IPS DF 19.7 (cell line): Measurements from ENCODE around the gene TOPBP1.
A peak's percentile ranks its signal among the peaks of the same experiment; 100 is the strongest.

Experiments
- DNase-seq: peaks from one replicate; pipeline ENCODE4 v3.0.0-alpha.2; 2013; ENCODE audit warnings: low read depth, low spot score

The TOPBP1 gene

DNA sequence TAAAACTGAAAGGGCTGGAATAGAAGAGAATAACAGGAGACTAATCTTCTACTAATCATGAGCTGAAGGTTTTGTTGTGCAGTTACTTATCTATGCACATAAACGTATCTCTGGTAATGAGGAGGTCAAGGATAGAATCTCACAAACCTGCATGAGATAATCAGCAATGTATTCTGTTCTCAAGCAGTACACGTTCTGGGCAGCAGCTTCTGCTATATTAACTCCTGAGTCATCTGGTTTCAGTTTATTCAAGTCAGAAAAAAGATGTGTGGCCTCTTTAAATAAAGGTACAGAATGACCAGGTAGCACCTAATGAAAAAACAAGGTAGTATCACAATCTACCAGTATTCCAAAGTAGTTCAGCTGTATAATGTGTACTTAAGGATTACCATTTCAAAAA is 53.4 kb downstream of the TOPBP1 start:
- no peak for DNase-seq

DNA sequence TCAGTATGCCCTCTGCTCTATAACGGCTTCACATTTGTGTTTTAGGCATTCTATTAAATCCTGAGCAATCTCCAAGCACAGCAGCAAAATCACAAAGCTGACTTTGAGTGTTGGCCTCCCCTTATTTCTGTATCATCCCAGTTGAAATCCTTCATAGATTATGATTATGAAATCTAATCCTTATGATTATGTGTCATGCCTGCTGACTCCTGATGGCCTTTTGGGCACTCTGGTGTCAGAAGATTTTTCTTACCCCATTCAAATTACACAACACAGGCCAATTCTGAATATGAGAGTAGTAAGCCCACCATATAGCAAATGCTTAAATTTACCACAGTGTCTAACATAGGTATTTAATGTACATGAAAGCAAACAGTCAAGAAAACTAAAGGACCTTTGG is 53.9 kb downstream of the TOPBP1 start:
- DNase-seq, result no peak

DNA sequence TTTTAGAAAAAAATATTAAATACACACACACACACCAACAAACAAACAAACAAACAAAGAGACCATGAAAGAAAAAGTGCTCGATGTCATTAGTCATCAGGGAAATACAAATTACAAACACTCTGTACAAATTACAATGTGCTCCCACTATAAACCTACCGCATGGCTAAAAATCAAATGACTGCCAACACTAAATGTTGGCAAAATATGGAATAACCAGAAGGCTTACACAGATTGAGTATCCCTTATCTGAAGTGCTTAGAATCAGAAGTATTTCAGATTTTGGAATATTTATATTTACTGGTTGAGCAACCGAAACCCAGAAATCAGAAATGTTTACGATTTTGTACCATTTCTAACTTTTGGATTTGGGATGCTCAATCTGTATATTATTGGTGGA is 54.8 kb downstream of the TOPBP1 start:
- DNase-seq, result no peak

DNA sequence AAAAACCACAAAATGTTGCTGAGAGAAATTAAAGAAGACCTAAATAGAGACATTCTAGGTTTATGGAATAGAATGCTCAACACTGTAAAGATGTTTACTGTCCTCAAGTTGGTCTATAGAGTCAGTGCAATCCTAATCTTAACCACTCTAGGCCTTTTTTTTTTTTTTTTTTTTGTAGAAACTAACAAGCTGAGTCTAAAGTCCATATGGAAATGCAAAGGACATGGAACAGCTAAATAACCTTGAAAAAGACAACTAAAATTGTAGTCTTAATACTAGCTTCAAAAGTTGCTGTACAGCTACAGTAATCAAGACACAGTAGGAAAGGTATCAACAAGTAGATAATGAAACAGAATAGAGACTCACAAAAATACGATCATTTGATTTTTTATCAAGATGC is 55.4 kb downstream of the TOPBP1 start:
- no peak for DNase-seq

DNA sequence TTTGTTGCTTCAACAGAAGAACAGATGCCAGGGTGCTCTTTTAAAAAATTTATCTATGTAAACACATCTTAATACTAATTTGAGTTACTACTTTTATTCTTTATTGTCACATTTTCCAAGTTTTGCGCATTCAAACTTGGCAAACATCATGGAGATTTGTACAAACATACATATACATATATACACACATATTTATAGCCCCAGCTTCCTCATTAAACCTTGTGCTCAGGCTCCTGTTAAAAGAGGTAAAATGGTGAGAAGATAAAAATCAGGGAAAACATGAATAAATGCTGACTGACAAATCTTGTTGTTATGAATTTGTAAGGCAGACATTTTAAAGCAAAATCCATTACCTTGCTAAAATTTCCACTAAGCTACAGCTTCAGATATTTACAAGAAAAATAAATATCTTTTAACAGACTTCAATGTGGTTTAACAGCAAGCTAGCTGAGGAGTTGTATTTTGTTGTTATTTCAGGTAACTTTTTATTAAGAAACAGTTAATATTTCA is 61.1 kb downstream of the TOPBP1 start:
- DNase-seq, result no peak

DNA sequence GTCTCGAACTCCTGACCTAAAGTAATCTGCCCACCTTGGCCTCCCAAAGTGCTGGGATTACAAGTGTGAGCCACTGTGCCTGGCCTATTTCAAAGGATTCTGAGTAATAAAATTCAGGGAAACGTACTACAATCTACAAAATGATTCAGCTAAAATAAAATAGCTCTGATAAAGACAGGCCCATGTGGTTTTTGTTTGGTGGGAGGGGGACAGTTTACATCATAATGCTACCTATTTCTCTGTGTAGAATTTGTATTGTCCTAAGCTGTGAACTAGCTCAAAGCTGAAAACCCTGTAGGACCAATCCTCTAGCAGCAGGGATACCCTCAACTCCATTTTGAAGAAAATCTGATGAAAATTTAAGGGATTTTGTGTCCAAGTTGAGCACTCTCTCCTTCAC is 62.5 kb downstream of the TOPBP1 start:
- no peak for DNase-seq

DNA sequence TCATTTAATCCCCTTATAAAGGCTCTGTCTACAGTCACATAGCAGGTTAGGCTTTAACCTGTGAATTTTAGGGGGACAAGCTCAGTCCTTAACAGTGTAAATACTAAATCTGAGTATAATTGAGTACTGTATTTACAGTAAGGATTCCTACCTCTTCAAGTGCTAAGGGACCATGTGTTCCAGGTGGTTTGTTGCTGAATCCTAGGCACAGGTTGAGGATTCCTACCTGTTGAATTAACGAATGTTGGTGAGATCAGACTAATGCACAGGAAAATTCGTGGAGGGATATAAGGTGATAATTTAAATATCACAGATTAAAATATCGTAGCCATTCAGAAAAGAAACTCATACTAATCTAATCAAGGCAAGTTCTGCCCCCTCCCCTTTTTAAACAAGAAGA is 63.3 kb downstream of the TOPBP1 start:
- no peak for DNase-seq

DNA sequence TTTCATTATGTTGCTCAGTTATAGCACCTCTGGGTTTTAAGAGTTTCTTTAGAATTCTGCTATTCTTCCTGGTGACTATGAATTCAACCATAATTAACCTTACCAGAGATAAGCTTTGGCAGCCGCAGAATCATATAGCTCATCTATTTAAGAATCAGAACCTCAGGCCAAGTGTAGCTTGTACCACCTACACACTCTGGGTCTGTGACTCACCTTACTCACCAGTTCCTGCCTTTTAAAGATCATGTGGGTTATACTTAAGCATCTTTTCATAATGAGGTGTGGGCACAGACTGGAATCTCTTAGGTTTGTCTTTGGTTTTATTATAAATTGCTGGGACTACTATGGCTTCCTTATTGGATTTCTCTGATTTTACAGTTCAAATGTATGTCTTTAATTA is 66.4 kb downstream of the TOPBP1 start:
- no peak for DNase-seq

DNA sequence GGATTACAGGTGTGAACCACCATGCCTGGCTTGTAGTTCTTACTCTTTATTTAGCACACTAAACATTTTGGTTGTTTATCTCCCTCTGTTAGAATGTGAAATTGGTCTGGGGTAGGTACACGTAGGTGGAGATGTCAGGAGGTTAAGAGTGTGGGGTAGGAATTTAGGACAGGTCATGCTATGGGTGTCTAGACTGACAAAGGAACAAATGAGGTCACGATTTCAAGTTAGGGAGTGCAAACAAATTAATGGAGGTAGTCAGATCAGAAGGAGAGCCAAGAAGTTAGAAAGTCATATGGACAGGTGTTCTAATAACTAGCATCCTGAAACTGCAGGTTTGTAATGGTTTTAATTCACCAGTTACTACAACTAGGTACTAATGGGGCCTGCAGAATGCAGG is 68.5 kb downstream of the TOPBP1 start:
- no peak for DNase-seq

DNA sequence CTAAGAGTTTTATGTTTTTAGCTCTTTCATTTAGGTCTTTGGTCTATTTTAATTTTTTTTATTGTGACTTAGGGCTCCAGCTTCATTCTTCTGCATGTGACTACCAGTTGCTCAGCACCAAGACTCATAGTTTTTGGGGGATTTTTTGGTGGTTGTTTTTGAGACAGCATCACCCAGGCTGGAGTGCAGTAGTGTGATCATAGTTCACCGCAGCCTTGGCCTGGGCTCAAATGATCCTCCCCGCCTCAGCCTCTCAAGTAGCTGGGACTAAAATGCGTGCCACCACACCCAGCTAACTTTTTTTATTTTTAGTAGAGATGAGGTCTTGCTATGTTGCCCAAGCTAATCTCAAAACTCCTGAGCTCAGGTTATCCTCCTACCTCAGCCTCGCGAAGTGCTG is 68.9 kb downstream of the TOPBP1 start:
- DNase-seq, result no peak

DNA sequence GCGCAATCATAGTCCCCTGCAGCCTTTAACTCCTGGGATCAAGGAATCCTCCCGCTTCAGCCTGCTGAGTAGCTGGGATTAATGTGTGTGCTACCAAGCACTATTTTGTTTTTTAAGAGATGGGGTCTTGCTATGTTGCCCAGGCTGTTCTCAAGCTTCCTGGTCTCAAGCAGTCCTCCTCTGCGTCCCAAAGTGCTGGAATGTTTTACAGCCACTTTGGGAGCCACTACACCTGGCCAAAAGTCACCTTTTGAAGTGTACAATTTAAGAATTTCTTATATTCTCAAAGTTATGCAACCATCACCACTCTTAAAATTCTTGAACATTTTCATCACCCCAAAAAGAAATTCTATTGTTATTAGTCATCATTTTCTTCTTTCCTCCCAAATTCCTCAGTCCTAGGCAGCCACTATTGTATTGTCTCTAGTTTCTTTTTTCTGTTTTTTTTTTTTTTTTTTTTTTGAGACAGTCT is 70.4 kb downstream of the TOPBP1 start:
- DNase-seq, result no peak

DNA sequence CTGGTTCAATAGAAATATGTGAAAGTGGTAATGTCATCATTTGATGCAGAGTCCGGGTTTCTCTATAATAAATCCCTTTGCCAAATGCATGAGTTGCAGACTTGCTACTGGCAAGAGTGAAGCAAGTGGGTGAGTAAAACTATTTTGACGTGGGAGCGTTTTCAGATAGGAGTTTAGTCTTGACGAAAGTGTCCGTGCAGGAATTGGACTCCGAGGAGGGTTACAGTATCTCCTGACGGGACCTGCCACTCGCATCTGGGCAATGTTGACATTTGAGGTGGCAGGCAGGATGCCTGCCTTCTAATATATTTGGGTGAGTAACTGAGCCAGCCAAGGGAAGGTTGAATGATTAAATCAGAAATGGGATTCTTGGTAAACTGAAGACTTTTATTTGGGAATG is 72.2 kb downstream of the TOPBP1 start:
- no peak for DNase-seq

DNA sequence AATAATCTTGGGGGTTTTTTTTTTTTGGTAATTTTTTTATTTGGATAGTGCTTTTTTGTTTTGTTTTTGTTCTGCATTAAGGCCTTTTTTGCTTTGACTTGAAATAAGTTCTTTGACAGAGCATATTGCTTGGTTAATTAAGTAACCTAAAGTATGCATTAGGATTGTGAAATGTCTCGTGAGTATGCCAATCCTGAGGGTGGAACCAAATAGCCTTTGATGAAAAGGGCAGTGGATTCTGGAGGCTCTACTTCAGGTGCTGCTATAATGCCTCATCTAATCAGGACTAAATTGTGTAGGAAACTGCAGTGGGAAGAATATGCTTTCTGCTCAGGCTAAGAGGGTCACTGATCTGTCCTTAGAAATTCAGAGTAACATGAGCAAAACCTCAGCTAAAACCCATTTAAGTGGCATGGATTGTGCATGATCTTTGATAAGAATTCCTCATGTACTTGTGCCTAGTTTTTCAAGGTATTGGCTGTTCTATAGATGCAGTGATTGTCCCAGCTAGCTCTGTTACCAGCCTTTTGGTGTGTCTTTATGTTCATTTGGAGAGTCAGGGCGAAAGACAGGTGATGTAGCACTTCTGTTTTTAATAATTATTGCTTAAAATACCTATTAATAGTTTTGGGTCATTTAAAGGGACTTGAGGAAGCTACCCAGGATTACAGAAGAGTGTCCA is 72.8 kb downstream of the TOPBP1 start:
- DNase-seq, result no peak

DNA sequence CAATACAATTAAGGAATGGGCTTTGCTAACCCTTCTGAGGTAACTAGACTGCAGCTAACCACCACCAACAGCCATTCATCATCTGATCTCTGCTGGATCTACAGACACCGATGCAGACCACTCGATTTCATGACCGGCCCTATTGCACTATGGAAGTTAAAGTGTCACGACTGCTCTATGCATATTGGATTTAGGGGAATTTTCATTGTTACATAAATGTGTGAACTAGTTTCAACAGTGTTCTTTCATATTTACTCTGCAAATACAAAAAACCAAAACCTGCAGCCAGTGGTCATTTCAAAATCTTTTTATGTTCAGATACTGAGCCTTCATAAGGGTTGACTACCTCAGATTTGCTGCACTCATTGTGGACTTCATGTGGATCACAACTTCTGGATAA is 73.7 kb downstream of the TOPBP1 start:
- no peak for DNase-seq

DNA sequence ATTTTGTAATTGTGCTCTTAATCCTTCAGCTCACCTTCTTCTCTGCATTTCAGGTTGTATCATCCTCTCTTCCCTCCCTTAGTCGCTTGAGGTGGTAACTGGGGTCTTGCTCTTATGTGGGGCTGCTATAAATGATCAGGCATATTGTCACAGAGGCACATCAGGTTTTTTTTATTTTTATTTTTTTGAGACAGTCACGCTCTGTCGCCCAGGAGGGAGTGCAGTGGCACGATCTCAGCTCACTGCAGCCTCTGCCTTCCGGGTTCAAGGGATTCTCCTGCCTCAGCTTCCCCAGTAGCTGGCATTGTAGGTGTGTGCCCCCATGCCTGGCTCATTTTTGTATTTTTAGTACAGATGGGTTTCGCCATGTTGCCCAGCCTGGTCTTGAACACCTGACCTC is 78.3 kb downstream of the TOPBP1 start:
- no peak for DNase-seq

DNA sequence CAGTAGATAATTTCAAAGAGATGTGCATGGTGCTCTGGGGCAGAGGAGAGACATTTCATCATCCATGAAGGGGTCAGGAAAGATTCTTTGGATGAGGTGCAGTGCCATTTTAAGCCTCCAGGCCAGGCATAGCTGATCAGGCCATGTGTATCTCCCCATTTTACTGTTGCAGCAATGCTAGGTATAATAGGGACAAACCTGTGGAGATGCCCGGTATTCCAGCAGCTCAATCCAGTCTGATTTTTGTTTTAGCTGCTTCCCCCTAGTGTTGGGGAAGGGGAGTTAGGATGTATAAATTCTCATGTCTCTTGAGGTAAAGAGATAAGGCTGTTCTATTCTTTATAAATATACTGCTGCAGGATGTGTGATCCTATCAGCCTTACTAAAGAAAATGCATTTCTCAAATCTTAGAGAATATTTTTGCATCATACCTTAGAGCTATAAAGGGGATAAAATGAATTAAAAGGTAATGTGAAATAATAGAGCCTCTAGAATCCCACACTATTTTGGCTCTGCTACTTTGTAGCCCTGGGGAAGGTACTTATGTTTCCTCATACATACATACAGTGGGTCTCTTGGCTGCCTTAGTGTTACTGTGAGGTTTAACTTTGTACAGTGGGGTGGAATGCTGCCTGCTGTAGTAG is 83.1 kb downstream of the TOPBP1 start:
- no peak for DNase-seq

DNA sequence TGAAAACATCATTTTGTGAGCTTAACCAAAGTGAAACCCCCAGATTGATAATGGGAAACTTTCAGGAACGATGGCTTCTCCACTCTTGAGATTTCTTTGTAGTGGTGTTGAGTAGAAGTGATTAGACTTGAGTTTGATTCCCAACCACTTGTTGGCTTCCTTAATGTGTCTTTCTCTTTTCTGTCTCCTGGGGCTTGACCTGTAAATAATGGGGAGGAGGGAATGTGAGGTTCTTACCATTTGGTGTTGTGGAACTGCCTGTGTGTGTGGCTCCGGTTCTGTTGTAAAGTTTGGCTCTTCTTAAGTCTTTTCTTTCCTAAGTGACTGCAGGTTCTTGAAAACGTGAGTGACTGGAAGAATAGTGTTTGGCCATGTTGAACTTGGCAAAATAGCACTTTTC is 85.6 kb downstream of the TOPBP1 start:
- DNase-seq, result no peak

DNA sequence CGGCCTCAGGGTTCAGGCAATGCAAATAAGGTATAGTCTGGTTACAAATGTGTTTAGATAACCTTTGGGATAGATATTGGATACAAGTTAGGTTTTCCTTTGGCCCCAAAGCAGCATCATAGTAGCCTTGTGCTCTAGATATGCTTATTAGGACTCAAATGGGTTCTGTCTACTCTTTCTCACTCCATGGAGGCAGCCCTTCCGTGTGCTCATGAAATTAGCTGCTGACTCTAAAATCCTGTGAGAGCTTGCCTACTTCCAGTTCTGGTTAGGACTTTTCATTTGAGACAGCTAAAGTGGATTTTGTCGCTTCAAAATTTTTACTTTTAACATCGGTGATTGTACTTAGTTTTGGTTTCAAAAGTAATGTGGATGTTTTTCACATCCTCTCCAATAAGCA is 86.7 kb downstream of the TOPBP1 start:
- DNase-seq, result no peak

DNA sequence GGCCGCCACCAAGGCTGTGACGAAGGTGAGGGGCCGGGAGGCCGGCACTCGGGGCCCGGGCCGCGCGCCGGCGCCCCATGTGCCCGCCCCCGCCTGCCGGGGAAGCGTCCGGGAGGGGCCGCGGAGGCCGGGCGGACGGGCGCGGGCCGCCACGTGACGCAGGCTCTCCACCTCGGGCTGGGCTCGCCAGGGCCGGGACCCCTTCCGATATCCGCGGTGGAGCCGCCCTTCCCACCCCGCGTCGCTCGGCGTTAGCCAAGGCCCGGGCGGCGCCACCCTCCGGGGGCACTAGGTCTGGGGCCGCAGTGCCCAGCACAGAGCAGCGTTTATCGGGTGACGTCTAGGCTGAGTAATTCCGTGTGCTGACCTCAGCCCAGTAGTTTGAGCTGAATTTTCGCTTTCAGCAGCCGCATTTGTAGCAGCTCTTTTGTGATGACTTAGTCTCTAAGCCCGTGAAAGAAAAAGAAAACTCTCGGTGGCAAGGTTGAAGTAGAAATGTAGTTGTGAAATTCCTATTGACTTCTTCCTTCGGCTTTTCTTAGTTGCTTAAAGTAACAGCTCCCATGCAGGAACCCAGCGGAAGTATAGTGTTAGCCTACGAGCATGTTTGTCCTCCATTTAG is 87.4 kb downstream of the TOPBP1 start:
- DNase-seq, result no peak

DNA sequence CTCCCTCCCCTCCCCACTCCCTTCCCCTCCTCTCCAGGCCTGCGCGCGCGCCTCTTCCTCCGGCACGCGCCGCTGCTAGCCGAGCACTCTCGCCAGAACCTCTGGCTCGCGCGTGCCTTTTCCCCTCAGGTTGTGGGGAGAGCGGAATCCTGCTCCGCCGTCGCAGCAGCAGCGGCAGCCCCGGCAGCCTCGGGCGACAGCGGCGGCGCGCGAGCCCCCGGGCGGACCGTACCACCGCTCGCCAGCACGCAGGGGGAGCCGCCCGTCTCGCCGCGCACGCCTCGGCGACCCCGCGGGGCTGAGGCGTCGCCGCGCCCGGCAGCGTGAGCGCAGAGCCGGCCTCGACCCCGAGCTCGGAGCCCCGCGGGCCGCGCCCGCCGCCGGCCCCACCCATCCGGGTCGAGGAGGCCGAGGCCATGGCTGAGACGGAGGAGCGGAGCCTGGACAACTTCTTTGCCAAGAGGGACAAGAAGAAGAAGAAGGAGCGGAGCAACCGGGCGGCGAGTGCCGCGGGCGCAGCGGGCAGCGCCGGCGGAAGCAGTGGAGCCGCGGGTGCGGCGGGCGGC is 88.0 kb downstream of the TOPBP1 start, which contains the start of gene CDV3:
Gene CDV3, plus strand, starts transcription at position 58 of the 566 bp plus-strand sequence. Its CDS starts 359 bp downstream, at position 417.
- no peak for DNase-seq

DNA sequence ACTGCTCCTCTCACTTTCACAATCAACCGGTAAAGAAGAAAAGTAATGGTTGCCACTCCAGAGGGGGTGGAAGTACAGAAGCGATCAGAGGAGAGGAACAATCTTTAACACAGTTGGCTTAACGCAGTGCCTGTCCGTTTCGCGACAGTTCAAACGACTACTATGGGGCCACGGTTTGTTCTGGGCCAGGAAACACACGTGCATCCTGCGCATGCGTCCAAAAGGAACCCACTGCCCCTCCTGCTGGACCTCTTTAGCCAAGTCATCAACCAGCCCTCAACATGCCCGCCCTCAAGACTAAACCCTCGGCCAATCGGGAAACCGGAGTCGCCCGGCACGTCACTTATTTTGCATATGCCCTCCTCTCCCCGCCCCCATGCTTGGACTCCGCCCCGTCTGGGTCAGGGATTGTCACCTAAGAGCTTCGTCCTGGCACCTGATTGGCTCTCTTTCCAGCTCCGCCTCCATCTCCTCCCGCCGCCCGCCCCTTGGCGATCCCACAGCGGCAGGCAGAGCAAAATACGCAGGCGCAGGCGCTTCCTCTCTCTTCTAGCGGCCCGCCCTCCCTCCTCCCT is 88.6 kb downstream of the TOPBP1 start:
- peak; percentile 98 for DNase-seq
